Measurements from ENCODE around the gene SPEM1. TPM values are rescaled to one million over a fixed set of nuclear protein-coding genes. Genes with fewer than 3 reads are reported as not detected.

The SPEM1 gene
- total RNA-seq, 2 experiments from 2014 or later: not detected

DNA sequence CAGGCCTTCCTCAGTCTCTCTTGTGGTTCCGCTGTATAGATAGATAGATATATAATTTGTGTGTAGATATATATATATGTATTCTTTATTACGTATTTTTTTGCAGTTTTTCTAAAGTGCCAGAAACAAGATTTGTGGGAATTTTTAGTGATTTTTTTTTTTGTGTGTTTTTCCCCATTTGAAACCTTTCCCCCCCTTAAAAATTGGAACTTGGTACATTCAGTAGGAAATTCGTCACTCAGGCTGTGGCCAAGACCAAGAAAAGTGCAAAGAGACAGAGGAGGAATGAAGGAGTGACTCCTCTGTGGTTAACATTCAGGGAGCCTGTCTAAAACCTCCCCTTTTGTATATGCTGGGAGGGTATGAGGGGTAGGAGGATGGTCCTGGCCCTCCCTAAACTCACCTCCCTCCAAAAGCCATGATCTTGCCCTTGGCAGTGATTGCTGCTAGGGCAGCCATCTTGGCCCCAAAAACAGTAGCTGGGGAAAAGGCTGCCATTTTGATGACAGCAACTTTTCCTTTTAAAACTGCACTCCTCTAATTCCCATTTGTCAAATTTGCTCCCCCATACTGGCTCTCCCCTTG is 39.9 kb downstream of the SPEM1 start:
- intact Hi-C loops (cut with micrococcal nuclease): no loop called here
- CTCF ChIA-PET: interaction anchor here (0.6 kb wide), 1 partner anchor 186 kb away, joined by 4 read pairs; no protein-coding TSS in a partner anchor
- Mint-ChIP-seq H3K36me3 (ENCODE audit: low read depth) (no peaks in the 10 kb centered on the region), H3K27me3 (ENCODE audit: low read depth) (no peaks in the 10 kb centered on the region), H3K9me3 (no peaks in the 10 kb centered on the region), H3K4me1 (ENCODE audit: low read depth) (peaks cover 7% of the 10 kb centered on the region), H3K4me3 (no peak overlapping the region), H3K27ac (no peak overlapping the region)
- no peak for DNase-seq

DNA sequence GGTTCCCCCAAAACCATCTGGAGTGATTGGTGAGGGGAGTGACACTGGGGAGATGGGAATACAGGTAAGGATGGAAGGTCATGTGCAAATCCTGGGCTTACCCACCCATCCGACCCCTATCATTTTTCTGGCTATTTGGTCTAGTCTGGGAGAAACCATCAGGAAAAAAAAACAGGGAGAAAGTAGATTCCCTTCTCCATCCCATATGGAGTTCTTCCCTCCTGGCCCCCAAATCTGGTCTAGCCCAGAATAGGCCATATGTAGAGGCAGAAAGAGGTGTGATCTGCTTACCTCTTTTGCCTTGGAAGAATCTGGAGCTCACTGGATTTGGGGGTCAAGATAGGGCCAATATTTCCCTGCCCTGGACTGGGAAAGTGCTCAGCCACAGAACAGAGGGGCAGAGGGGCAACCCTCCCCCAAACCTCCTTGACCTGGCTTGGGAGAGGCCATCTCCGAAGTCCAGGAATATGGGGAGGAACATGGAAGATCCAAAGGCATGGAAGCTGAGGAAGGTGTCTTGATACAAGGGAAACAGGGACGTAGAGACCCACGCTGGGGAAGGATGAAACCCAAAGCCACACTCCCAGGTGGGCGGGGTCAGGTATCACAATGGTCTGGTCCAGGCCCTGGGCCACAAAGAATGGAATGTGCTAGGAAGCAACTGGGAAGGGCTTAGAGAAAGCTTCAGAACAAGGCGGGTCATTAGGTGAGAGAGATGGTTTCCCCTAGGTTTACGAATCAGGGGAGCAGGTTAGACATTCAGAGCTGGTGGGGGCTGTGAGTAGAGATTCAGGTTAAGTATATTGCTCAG is 40.9 kb downstream of the SPEM1 start:
- H3K36me3 Mint-ChIP-seq (ENCODE audit: low read depth): peaks cover 2% of the 10 kb centered on the region
- DNase-seq: no peak
- no peaks in the 10 kb centered on the region for H3K9me3 Mint-ChIP-seq
- CTCF ChIA-PET: no interaction called here
- H3K4me1 Mint-ChIP-seq (ENCODE audit: low read depth): peaks cover 5% of the 10 kb centered on the region
- no peak overlapping the region for H3K4me3 Mint-ChIP-seq
- intact Hi-C loops (cut with micrococcal nuclease): no loop called here
- H3K27ac Mint-ChIP-seq: no peak overlapping the region
- no peaks in the 10 kb centered on the region for H3K27me3 Mint-ChIP-seq (ENCODE audit: low read depth)

DNA sequence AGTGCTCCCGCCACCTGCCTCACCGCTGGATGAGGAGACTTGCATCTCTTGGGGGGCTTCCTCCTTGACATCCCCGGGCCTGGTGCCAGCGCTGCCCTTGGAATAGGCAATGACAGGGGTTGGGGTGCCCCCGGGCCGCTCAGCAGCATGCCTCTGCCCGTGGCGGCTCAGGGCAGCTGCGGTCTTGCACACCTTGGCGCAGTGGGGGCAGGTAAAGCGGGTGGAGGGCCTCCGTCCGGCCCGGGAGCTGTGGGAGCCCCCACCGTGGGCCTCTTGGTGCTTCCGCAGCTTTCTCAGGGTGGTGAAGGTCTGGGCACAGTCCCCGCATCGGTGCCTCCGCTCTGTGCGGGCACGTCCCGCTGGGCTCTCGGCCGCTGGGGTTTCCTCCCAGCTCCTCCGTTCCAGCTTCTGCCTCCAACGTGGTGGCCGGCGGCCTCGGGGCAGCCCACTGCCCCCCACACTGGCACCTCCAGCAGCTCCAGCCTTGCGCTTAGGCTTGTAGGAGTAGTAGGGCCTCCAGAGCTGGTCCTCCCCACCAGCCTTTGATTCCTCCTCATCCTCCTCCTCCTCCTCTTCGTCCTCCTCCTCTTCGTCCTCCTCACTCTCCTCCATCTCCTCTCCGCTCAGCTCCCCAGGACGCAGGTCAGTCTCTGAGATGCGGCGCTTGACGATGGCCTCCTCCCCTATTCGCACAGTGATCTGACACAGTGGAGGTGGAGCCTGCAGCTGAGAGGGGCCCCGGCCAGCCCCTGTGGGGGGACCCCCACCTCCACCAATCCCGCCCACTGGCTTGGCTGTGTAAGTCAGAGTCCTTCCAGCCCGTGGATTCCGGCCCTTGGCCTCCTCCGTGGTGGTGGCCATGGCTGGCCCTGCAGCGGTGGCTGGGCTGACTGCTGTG is 42.6 kb downstream of the SPEM1 start:
- Mint-ChIP-seq H3K4me1 (ENCODE audit: low read depth) (peaks cover 5% of the 10 kb centered on the region), H3K36me3 (ENCODE audit: low read depth) (peaks cover 3% of the 10 kb centered on the region), H3K4me3 (no peak overlapping the region), H3K27me3 (ENCODE audit: low read depth) (no peaks in the 10 kb centered on the region), H3K27ac (no peak overlapping the region), H3K9me3 (no peaks in the 10 kb centered on the region)
- intact Hi-C loops (cut with micrococcal nuclease): no loop called here
- no peak for DNase-seq
- CTCF ChIA-PET: interaction anchor here (1.1 kb wide), 1 partner anchor 15 kb away, joined by 3 read pairs; no protein-coding TSS in a partner anchor

DNA sequence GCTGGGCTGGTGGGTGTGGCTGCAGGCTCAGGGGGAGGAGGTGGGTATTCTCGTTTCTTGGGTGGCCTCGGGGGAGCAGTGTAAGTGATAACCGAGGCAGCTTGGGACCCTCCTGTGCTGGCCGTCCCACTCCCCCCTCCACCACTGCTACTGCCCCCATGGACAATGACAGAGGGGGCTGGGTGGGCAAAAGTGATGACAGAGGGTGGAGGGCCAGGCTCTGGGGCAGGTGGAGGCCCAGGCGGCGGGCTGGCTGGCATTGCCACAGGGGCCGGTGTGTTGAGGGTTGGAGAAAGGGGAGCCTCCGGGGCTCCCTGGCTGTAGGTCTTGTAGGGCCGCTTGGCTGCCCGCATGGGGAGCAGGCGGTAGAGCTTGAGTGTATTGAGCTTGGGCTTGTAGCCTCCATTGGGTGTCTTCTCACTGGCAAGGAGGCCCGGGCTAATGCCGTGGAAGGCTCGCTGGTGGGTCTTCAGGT is 43.3 kb downstream of the SPEM1 start:
- Mint-ChIP-seq H3K27me3 (ENCODE audit: low read depth) (no peaks in the 10 kb centered on the region), H3K9me3 (no peaks in the 10 kb centered on the region), H3K36me3 (ENCODE audit: low read depth) (peaks cover 3% of the 10 kb centered on the region), H3K4me3 (no peak overlapping the region), H3K4me1 (ENCODE audit: low read depth) (peaks cover 5% of the 10 kb centered on the region), H3K27ac (no peak overlapping the region)
- intact Hi-C loops (cut with micrococcal nuclease): no loop called here
- CTCF ChIA-PET: interaction anchor here (1.1 kb wide), 1 partner anchor 14 kb away, joined by 3 read pairs; no protein-coding TSS in a partner anchor
- DNase-seq: no peak

DNA sequence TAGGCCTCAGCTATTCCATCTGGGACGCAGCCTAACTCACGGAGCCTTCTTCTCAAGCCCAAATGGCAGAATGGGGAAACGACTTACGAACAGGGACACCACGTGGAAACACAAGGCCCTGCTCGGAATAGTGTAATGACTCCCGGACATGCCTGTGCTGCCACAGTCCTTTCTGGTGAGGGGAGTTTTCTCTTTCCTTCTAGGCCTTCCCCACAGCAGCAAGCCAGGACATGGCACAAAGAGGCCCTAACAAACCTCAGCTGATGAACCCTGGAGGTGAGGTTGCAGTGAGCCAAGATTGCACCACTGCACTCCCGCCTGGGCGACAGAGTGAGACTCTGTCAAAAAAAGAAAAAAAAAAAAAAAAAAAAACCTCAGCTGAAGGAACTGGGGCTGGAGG is 44.0 kb downstream of the SPEM1 start:
- peaks cover 3% of the 10 kb centered on the region for H3K36me3 Mint-ChIP-seq (ENCODE audit: low read depth)
- H3K27me3 Mint-ChIP-seq (ENCODE audit: low read depth): no peaks in the 10 kb centered on the region
- H3K4me3 Mint-ChIP-seq: no peak overlapping the region
- H3K27ac Mint-ChIP-seq: no peak overlapping the region
- CTCF ChIA-PET: no interaction called here
- H3K9me3 Mint-ChIP-seq: no peaks in the 10 kb centered on the region
- peaks cover 5% of the 10 kb centered on the region for H3K4me1 Mint-ChIP-seq (ENCODE audit: low read depth)
- intact Hi-C loops (cut with micrococcal nuclease): no loop called here
- DNase-seq: no peak

DNA sequence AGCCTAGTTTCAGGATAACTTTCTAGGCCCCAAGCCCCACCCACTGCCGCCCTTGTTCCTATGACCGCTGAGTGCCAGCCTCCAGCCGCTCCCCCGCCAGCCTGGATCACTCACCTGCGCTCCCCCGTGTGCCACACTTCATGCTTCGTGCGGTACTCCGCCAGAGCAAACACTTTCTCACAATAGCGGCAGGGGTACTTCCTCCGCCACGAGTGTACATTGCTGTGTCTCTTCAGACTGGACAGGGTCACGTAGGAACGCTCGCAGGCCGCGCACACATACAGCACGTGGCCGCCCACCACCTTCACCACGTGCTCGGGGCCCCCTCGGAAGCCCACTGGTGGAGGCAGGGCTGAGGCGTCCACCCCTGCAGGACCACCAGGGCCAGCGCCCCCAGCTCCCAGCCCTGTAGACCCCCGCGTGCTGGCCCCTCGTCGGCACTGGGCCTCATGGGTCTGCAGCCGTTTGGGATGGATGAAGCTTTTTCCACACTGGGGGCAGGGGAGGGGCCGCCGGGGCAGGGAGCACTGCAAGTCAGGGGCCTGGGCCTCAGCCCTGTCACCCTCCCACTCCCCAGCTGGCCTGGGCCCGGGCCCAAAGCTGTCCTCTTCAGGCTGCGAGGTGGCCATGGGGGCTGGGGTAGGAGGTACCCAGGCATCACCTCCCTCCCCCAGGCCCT is 45.6 kb downstream of the SPEM1 start:
- CTCF ChIA-PET: no interaction called here
- H3K27me3 Mint-ChIP-seq (ENCODE audit: low read depth): no peaks in the 10 kb centered on the region
- intact Hi-C loops (cut with micrococcal nuclease): no loop called here
- no peak for DNase-seq
- H3K36me3 Mint-ChIP-seq (ENCODE audit: low read depth): peaks cover 3% of the 10 kb centered on the region
- H3K4me1 Mint-ChIP-seq (ENCODE audit: low read depth): peaks cover 5% of the 10 kb centered on the region
- no peak overlapping the region for H3K27ac Mint-ChIP-seq
- no peaks in the 10 kb centered on the region for H3K9me3 Mint-ChIP-seq
- no peak overlapping the region for H3K4me3 Mint-ChIP-seq

DNA sequence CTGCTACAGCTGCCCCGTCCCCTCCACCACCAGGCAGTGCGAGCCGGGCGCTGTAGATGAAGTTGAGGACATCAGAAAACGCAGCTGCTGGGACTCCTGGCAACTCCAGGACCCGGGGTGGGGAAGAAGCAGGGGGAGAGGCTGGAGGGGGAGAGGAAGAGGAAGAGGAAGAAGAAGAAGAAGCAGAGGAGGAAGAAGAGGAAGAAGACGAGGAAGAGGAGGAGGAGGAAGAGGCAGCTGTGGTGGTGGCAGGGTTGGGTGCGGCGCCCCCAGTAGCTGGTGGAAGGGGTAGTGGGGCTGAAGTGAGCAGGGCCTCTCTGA is 46.2 kb downstream of the SPEM1 start:
- Mint-ChIP-seq H3K27ac (no peak overlapping the region), H3K27me3 (ENCODE audit: low read depth) (no peaks in the 10 kb centered on the region), H3K9me3 (no peaks in the 10 kb centered on the region), H3K4me1 (ENCODE audit: low read depth) (peaks cover 5% of the 10 kb centered on the region), H3K4me3 (no peak overlapping the region), H3K36me3 (ENCODE audit: low read depth) (peaks cover 3% of the 10 kb centered on the region)
- intact Hi-C loops (cut with micrococcal nuclease): no loop called here
- CTCF ChIA-PET: no interaction called here
- no peak for DNase-seq

DNA sequence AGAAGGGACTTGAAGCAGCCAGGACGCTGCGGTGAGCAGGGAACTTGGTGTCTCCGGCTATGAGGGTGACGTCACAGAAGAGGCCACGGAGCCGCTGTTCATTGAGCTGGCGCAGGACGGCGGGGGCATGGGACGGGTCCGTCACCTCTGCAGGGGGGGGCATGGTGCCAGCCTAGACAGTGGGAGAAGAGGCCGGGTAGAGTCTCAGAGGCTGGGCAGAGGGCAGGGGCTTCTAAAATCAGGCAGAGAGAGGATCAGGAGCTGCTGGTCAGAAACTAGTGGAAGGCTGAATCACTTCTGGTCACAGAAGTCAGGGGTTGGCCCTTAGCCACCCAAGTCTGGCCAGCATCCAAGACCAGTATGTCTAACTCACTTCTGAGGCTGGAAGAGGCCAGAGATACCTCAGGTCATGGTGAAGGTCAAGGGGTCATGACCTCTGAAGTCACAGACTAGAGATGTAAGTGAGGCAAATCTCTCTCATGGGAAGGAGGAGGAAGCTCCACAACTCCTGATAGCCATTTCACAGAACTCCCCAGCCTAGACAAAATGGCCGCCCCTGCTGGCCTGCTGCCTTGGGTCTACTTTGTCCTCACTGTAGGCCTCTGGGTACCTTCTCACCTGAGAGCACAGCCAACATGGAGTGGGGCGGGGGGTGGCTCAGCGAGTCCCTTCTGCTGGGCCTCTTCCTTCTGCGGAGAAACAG is 46.7 kb downstream of the SPEM1 start:
- Mint-ChIP-seq H3K36me3 (ENCODE audit: low read depth) (peaks cover 3% of the 10 kb centered on the region), H3K4me3 (no peak overlapping the region), H3K27me3 (ENCODE audit: low read depth) (no peaks in the 10 kb centered on the region), H3K27ac (peak overlapping the region; percentile 53), H3K4me1 (ENCODE audit: low read depth) (peaks cover 8% of the 10 kb centered on the region), H3K9me3 (no peaks in the 10 kb centered on the region)
- DNase-seq: no peak
- CTCF ChIA-PET: no interaction called here
- intact Hi-C loops (cut with micrococcal nuclease): no loop called here

DNA sequence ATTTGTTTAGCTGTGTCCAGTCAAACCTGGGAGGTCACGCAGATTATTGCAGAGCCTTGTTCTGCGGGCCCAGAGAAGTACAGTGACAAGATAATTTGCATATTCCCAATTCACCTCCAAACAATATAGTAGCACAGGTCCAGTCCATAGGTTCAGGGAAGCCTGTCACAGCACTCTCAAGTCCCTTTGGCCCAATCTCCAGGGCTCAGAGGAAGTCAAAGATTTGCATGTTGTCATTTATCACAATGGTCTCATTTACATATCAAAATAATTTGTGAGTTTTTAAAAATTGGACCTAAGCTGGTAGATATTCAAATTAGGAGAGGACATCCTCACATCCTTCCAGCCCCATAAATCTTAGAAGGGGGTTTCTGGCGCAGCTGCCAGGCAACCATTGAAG is 47.4 kb downstream of the SPEM1 start:
- H3K27ac Mint-ChIP-seq: peak overlapping the region; percentile 5
- H3K4me3 Mint-ChIP-seq: no peak overlapping the region
- peaks cover 3% of the 10 kb centered on the region for H3K36me3 Mint-ChIP-seq (ENCODE audit: low read depth)
- intact Hi-C loops (cut with micrococcal nuclease): no loop called here
- no peak for DNase-seq
- no peaks in the 10 kb centered on the region for H3K27me3 Mint-ChIP-seq (ENCODE audit: low read depth)
- no peaks in the 10 kb centered on the region for H3K9me3 Mint-ChIP-seq
- H3K4me1 Mint-ChIP-seq (ENCODE audit: low read depth): peaks cover 11% of the 10 kb centered on the region
- CTCF ChIA-PET: no interaction called here

DNA sequence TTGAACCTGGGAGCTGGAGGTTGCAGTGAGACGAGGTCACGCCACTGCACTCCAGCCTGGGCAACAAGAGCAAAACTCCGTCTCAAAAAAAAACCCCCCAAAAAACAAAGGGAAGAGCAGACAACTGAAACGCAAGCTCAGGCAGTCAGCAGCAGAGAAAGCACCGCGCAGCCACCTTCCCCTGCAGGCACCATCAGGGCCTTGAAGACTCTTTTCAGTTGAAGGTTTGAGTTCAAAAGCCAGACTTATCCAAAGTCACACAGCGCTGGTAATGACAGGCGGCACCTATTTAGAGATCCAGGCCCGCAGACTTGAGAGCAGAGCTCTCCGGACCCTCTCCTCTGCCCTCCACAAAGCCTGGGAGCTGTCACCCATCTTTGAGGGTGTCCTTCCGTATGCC is 48.2 kb downstream of the SPEM1 start:
- intact Hi-C loops (cut with micrococcal nuclease): no loop called here
- no peaks in the 10 kb centered on the region for H3K9me3 Mint-ChIP-seq
- CTCF ChIA-PET: interaction anchor here (0.6 kb wide), 1 partner anchor 728 kb away, joined by 3 read pairs; no protein-coding TSS in a partner anchor
- DNase-seq: no peak
- peaks cover 13% of the 10 kb centered on the region for H3K4me1 Mint-ChIP-seq (ENCODE audit: low read depth)
- peaks cover 3% of the 10 kb centered on the region for H3K36me3 Mint-ChIP-seq (ENCODE audit: low read depth)
- no peaks in the 10 kb centered on the region for H3K27me3 Mint-ChIP-seq (ENCODE audit: low read depth)
- H3K27ac Mint-ChIP-seq: no peak overlapping the region
- no peak overlapping the region for H3K4me3 Mint-ChIP-seq

DNA sequence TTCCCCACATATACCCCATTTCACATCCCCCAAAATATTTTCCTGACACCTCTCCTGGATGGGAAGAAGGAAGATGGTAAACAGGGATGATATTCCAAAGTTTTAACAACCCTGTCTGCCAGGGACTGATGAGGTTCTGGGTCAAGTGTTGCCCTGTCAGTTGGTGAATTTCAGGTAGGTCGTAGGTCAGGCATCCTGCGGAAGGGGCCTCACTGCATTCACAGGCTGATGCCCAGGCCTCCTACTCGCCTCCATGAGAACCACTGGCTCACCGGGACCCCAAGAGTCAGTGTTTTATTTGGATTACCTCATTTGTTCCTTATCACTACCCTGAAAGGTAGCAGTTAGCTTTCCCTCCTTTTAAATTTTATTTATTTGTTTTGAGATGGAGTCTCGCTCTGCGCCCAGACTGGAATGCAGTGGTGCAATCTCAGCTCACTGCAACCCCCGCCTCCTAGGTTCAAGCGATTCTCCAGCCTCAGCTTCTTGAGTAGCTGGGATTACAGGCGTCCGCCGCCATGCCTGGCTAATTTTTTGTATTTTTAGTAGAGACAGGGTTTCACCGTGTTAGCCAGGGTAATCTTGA is 48.8 kb downstream of the SPEM1 start:
- no peak overlapping the region for H3K27ac Mint-ChIP-seq
- CTCF ChIA-PET: interaction anchor here (0.6 kb wide), 1 partner anchor 727 kb away, joined by 3 read pairs; no protein-coding TSS in a partner anchor

More for the DNA sequence above, 48.8 kb downstream of the SPEM1 start:
- no peak overlapping the region for H3K4me3 Mint-ChIP-seq
- no peaks in the 10 kb centered on the region for H3K9me3 Mint-ChIP-seq
- no peaks in the 10 kb centered on the region for H3K27me3 Mint-ChIP-seq (ENCODE audit: low read depth)
- peaks cover 16% of the 10 kb centered on the region for H3K4me1 Mint-ChIP-seq (ENCODE audit: low read depth)
- intact Hi-C loops (cut with micrococcal nuclease): no loop called here
- DNase-seq: no peak
- peaks cover 3% of the 10 kb centered on the region for H3K36me3 Mint-ChIP-seq (ENCODE audit: low read depth)
